Peyer's patch (tissue), 4 donors: Measurements from ENCODE around the gene FADS6. TPM values are rescaled to one million over a fixed set of nuclear protein-coding genes. Genes with fewer than 3 reads are reported as not detected.
A peak's percentile ranks its signal among the peaks of the same experiment; 100 is the strongest.

Source experiments
- DNase-seq, 3 donors: peaks; one replicate each; pipeline ENCODE4 v3.0.0-alpha.2; 2017 to 2019
- H3K27ac ChIP-seq, 4 donors: fragments of 200-600 bp; sonication (generic); one replicate each; pipeline ENCODE4 v1.5.1; 2016 to 2019
- H3K27me3 ChIP-seq, 2 donors: fragments of 200-600 bp; sonication (generic); one replicate each; pipeline ENCODE4 v1.5.1; 2019
- H3K36me3 ChIP-seq, 3 donors: fragments of 200-600 bp; sonication (generic); one replicate each; pipeline ENCODE4 v1.5.1; 2016 to 2019
- H3K4me1 ChIP-seq, 4 donors: fragments of 200-600 bp; sonication (generic); one replicate each; pipeline ENCODE4 v1.5.1; 2016 to 2019
- H3K4me3 ChIP-seq, 4 donors: fragments of 200-600 bp; sonication (generic); 1 replicate in 3 of 4; 2 replicates in 1 of 4; pipeline ENCODE4 v1.5.1; 2016 to 2019; ENCODE audit warnings: mild to moderate bottlenecking in 1 of 4
- H3K9me3 ChIP-seq, 4 donors: fragments of 200-600 bp; sonication (generic); one replicate each; pipeline ENCODE4 v1.5.1; 2016 to 2019; ENCODE audit warnings: mild to moderate bottlenecking in 1 of 4
- CTCF ChIP-seq, 6 experiments: fragments of 450-650 bp in 4 of 6; fragments of 200-600 bp in 2 of 6; sonication (generic) in 1 of 6; IDR thresholded peaks; one replicate each; pipeline ENCODE4 v1.5.1; 2017 to 2019; ENCODE audit warnings: antibody characterized with exemption in 6 of 6, mild to moderate bottlenecking in 3 of 6, moderate library complexity in 1 of 6
- POLR2A ChIP-seq, 2 donors: fragments of 450-650 bp; IDR thresholded peaks; one replicate each; pipeline ENCODE4 v1.5.1; 2017; ENCODE audit warnings: antibody characterized with exemption in 2 of 2, mild to moderate bottlenecking in 2 of 2, moderate library complexity in 2 of 2
- total RNA-seq, 4 donors: library from RNA; depleted of rRNA; stranded (reverse); fragments of >200 nt; gene quantifications; one replicate each; pipeline ENCODE4 v1.1.0, GENCODE V29; 2016

Gene FADS6
- total RNA-seq, 4 donors from 2014 or later: 79.9 to 161 (median 82.1) TPM; not detected in 1

GRCh38 chr17:74861662-74862107 is 31.7 kb downstream of the FADS6 start:
- H3K36me3 ChIP-seq: no peaks in the 10 kb centered on the region
- H3K27ac ChIP-seq: no peak overlapping the region
- DNase-seq: no peak
- peaks cover 13 to 35% (median 27%) of the 10 kb centered on the region in 4 donors for H3K4me1 ChIP-seq
- H3K4me3 ChIP-seq: peak overlapping the region in 2 of 4 donors; percentile 37
- no peaks in the 10 kb centered on the region for H3K9me3 ChIP-seq
- peaks cover 3 to 37% of the 10 kb centered on the region in 2 donors for H3K27me3 ChIP-seq
- TF ChIP-seq CTCF (IDR thresholded peaks at IDR 0.05) (no peak), POLR2A (IDR thresholded peaks at IDR 0.05) (no peak)

- no peak overlapping the region for H3K27ac ChIP-seq
- H3K27me3 ChIP-seq: peaks cover 3 to 37% of the 10 kb centered on the region in 2 donors
- peak overlapping the region in 3 of 4 donors; percentile 37 to 40 (median 37) for H3K4me3 ChIP-seq
- H3K9me3 ChIP-seq: no peaks in the 10 kb centered on the region
- TF ChIP-seq POLR2A (IDR thresholded peaks at IDR 0.05) (no peak), CTCF (IDR thresholded peaks at IDR 0.05) (no peak)
- no peaks in the 10 kb centered on the region for H3K36me3 ChIP-seq
- H3K4me1 ChIP-seq: peaks cover 13 to 35% (median 27%) of the 10 kb centered on the region in 4 donors
- DNase-seq: no peak
Observed at GRCh38 chr17:74860872-74861661, 32.4 kb downstream of the FADS6 start.

GRCh38 chr17:74860229-74860871 is 33.1 kb downstream of the FADS6 start:
- Histone ChIP-seq H3K4me3 (peak overlapping the region in 3 of 4 donors; percentile 37 to 42 (median 40)), H3K27me3 (peaks cover 3 to 37% of the 10 kb centered on the region in 2 donors), H3K4me1 (peaks cover 13 to 35% (median 27%) of the 10 kb centered on the region in 4 donors), H3K27ac (no peak overlapping the region), H3K9me3 (no peaks in the 10 kb centered on the region), H3K36me3 (no peaks in the 10 kb centered on the region)
- TF ChIP-seq CTCF (IDR thresholded peaks at IDR 0.05): no peak
- no peak for DNase-seq

- TF ChIP-seq CTCF (IDR thresholded peaks at IDR 0.05) (peak in 4 of 6 experiments; percentile 21 to 42 (median 28)), POLR2A (IDR thresholded peaks at IDR 0.05) (no peak)
- no peaks in the 10 kb centered on the region for H3K36me3 ChIP-seq
- H3K4me1 ChIP-seq: peaks cover 13 to 35% (median 27%) of the 10 kb centered on the region in 4 donors
- DNase-seq: no peak
- H3K27ac ChIP-seq: no peak within 1 kb of the TSS
- H3K4me3 ChIP-seq: peak within 1 kb of the TSS in 3 of 4 donors; percentile 40 to 42 (median 42)
- peaks cover 3 to 37% of the 10 kb centered on the region in 2 donors for H3K27me3 ChIP-seq
- no peaks in the 10 kb centered on the region for H3K9me3 ChIP-seq
Observed at GRCh38 chr17:74859459-74860228, 33.8 kb downstream of the FADS6 start, which contains the start of gene GRIN2C. TSS of gene GRIN2C (minus strand) at chr17:74859885. CDS start at chr17:74855092, 4,793 bp downstream.
